HG02970 (cell line): ENCODE results near the gene RNF4.
"Not testable (repeated sequence)": the region's sequence is repeated elsewhere in the genome, so short reads cannot be mapped to it uniquely, and the experiment has no call there.

Experiments
- ATAC-seq: cut with Tn5 transposase; IDR thresholded peaks from one replicate; pipeline ENCODE4 v1.9.1; 2021; ENCODE audit warnings: mild to moderate bottlenecking, moderate library complexity, moderate number of reproducible peaks; ENCODE audit not compliant: unreplicated experiment, low FRiP score

The RNF4 gene

GRCh38 chr4:2484185-2484584 is 15.3 kb downstream of the RNF4 start:
- ATAC-seq = no peak

- ATAC-seq = peak; percentile 50
Measured at GRCh38 chr4:2484993-2485392, 16.1 kb downstream of the RNF4 start.

GRCh38 chr4:2485956-2486355 is 17.1 kb downstream of the RNF4 start:
- no peak for ATAC-seq

- no peak for ATAC-seq
Measured at GRCh38 chr4:2486981-2487380, 18.1 kb downstream of the RNF4 start.

- no peak for ATAC-seq
Measured at GRCh38 chr4:2487632-2488031, 18.7 kb downstream of the RNF4 start.

- ATAC-seq = no peak
Measured at GRCh38 chr4:2489081-2489805, 20.3 kb downstream of the RNF4 start.

- ATAC-seq = no peak
Measured at GRCh38 chr4:2489841-2490552, 21.1 kb downstream of the RNF4 start.

- no peak for ATAC-seq
Measured at GRCh38 chr4:2492970-2493369, 24.1 kb downstream of the RNF4 start.

- no peak for ATAC-seq
Measured at GRCh38 chr4:2494992-2495391, 26.1 kb downstream of the RNF4 start.

GRCh38 chr4:2497324-2497723 is 28.4 kb downstream of the RNF4 start:
- no peak for ATAC-seq

GRCh38 chr4:2497931-2498330 is 29.0 kb downstream of the RNF4 start:
- ATAC-seq = no peak

- ATAC-seq = no peak
Measured at GRCh38 chr4:2500547-2500946, 31.6 kb downstream of the RNF4 start.

GRCh38 chr4:2501034-2501594 is 32.2 kb downstream of the RNF4 start:
- no peak for ATAC-seq

GRCh38 chr4:2503809-2504208 is 34.9 kb downstream of the RNF4 start:
- ATAC-seq = no peak

GRCh38 chr4:2507259-2507658 is 38.4 kb downstream of the RNF4 start:
- ATAC-seq = no peak

GRCh38 chr4:2507855-2508254 is 38.9 kb downstream of the RNF4 start:
- no peak for ATAC-seq

- ATAC-seq = no peak
Measured at GRCh38 chr4:2510351-2511259, 41.7 kb downstream of the RNF4 start.

GRCh38 chr4:2511645-2512131 is 42.8 kb downstream of the RNF4 start:
- no peak for ATAC-seq

- no peak for ATAC-seq
Measured at GRCh38 chr4:2512396-2513135, 43.7 kb downstream of the RNF4 start.

- not testable (repeated sequence) for ATAC-seq
Measured at GRCh38 chr4:2514193-2514592, 45.3 kb downstream of the RNF4 start.
